ENCODE results near the gene PEX10. TPM values are rescaled to one million over a fixed set of nuclear protein-coding genes. Genes with fewer than 3 reads are reported as not detected.

PEX10 gene
- total and polyA plus RNA-seq, 10 of the 15 experiments (the other 5 are each of a cell fraction or from before 2014, with no cell fraction given) = 0.24 to 24.9 (median 16.8) TPM; not detected in 1

DNA sequence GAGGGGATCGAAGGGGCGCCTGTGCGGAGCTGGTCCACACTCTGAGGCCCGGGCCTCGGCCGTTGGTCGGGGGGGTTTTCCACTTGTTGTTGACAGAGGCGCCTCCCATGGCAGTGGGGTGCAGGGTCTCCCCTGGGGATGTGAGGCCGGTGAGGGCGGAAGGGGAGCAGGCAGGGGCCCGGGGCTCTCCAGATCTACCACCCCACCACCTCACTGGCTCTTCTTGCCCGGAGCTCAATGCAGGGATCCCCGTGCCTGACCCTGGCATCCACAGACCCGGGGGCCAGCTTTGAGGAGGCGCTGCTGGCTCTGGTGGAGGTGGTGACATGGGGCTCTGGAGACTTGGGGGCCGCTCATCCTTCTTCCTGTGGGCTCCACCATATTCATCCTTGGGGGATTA lies 7.1 kb upstream of the PEX10 start (continued):
- TF ChIP-seq EED (IDR thresholded peaks at IDR 0.05; ENCODE audit: low read depth) = no peak
- no peak for TF ChIP-seq EZH2 (IDR thresholded peaks at IDR 0.05; ENCODE audit: borderline replicate concordance, control insufficient read depth, low read depth, low read length)
- no peak for TF ChIP-seq TBL1XR1 (IDR thresholded peaks at IDR 0.05; ENCODE audit: low read depth, low read length)
- TF ChIP-seq, protein P1, sequence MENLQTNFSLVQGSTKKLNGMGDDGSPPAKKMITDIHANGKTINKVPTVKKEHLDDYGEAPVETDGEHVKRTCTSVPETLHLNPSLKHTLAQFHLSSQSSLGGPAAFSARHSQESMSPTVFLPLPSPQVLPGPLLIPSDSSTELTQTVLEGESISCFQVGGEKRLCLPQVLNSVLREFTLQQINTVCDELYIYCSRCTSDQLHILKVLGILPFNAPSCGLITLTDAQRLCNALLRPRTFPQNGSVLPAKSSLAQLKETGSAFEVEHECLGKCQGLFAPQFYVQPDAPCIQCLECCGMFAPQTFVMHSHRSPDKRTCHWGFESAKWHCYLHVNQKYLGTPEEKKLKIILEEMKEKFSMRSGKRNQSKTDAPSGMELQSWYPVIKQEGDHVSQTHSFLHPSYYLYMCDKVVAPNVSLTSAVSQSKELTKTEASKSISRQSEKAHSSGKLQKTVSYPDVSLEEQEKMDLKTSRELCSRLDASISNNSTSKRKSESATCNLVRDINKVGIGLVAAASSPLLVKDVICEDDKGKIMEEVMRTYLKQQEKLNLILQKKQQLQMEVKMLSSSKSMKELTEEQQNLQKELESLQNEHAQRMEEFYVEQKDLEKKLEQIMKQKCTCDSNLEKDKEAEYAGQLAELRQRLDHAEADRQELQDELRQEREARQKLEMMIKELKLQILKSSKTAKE (IDR thresholded peaks at IDR 0.05; ENCODE audit: low read depth, poor library complexity, severe bottlenecking) = no peak
- no peak for TF ChIP-seq MTA2 (IDR thresholded peaks at IDR 0.05; ENCODE audit: low read depth)
- TF ChIP-seq, protein P2, sequence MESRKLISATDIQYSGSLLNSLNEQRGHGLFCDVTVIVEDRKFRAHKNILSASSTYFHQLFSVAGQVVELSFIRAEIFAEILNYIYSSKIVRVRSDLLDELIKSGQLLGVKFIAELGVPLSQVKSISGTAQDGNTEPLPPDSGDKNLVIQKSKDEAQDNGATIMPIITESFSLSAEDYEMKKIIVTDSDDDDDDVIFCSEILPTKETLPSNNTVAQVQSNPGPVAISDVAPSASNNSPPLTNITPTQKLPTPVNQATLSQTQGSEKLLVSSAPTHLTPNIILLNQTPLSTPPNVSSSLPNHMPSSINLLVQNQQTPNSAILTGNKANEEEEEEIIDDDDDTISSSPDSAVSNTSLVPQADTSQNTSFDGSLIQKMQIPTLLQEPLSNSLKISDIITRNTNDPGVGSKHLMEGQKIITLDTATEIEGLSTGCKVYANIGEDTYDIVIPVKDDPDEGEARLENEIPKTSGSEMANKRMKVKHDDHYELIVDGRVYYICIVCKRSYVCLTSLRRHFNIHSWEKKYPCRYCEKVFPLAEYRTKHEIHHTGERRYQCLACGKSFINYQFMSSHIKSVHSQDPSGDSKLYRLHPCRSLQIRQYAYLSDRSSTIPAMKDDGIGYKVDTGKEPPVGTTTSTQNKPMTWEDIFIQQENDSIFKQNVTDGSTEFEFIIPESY (IDR thresholded peaks at IDR 0.05) = no peak
- TF ChIP-seq RELA (IDR thresholded peaks at IDR 0.05; ENCODE audit: borderline replicate concordance, partially characterized antibody) = no peak
- TF ChIP-seq TCF3 (IDR thresholded peaks at IDR 0.05; ENCODE audit: borderline replicate concordance, insufficient read depth, low read depth, low read length) = no peak
- no peak for TF ChIP-seq PAX5 (IDR thresholded peaks at IDR 0.05; ENCODE audit: borderline replicate concordance, low read depth, low read length)
- TF ChIP-seq, protein P3, sequence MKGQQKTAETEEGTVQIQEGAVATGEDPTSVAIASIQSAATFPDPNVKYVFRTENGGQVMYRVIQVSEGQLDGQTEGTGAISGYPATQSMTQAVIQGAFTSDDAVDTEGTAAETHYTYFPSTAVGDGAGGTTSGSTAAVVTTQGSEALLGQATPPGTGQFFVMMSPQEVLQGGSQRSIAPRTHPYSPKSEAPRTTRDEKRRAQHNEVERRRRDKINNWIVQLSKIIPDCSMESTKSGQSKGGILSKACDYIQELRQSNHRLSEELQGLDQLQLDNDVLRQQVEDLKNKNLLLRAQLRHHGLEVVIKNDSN (IDR thresholded peaks at IDR 0.05; ENCODE audit: borderline replicate concordance, extremely low read length, insufficient read depth, low read depth, low read length) = no peak
- no peak for TF ChIP-seq RAD51 (IDR thresholded peaks at IDR 0.05)
